Osteocyte (in vitro differentiated cells): Measurements from ENCODE around the gene TRPC3. TPM values are rescaled to one million over a fixed set of nuclear protein-coding genes. Genes with fewer than 3 reads are reported as not detected.

Experiments used
- DNase-seq: peaks from one replicate; pipeline ENCODE4 v3.0.0; 2021; ENCODE audit warnings: mixed read lengths; ENCODE audit not compliant: unreplicated experiment; ENCODE audit errors: extremely low spot score
- H3K27ac Mint-ChIP-seq: one replicate; pipeline ENCODE4 v1.8.0; 2021; ENCODE audit warnings: mild to moderate bottlenecking, mixed read lengths; ENCODE audit not compliant: unreplicated experiment
- H3K27me3 Mint-ChIP-seq: one replicate; pipeline ENCODE4 v1.8.0; 2021; ENCODE audit warnings: mixed read lengths; ENCODE audit not compliant: unreplicated experiment
- H3K36me3 Mint-ChIP-seq: one replicate; pipeline ENCODE4 v1.8.0; 2021; ENCODE audit warnings: mixed read lengths; ENCODE audit not compliant: unreplicated experiment
- H3K4me1 Mint-ChIP-seq: one replicate; pipeline ENCODE4 v1.8.0; 2021; ENCODE audit warnings: mixed read lengths; ENCODE audit not compliant: unreplicated experiment
- H3K4me3 Mint-ChIP-seq: one replicate; pipeline ENCODE4 v1.8.0; 2021; ENCODE audit warnings: mild to moderate bottlenecking, moderate library complexity, mixed read lengths; ENCODE audit not compliant: unreplicated experiment
- H3K9me3 Mint-ChIP-seq: one replicate; pipeline ENCODE4 v1.8.0; 2021; ENCODE audit warnings: mixed read lengths; ENCODE audit not compliant: unreplicated experiment
- total RNA-seq: library from RNA; stranded (reverse); gene quantifications from 2 replicates; pipeline ENCODE4 v1.2.1, GENCODE V29; 2021
- TF ChIP-seq, protein P1 (sequence below): fragments of 200-600 bp; sonication (generic); IDR thresholded peaks from 2 replicates; pipeline ENCODE4 v1.5.0; 2021; ENCODE audit warnings: antibody characterized with exemption, mild to moderate bottlenecking, moderate library complexity

Gene TRPC3
- total RNA-seq, 1 donor from 2014 or later, result 0.67 TPM

DNA sequence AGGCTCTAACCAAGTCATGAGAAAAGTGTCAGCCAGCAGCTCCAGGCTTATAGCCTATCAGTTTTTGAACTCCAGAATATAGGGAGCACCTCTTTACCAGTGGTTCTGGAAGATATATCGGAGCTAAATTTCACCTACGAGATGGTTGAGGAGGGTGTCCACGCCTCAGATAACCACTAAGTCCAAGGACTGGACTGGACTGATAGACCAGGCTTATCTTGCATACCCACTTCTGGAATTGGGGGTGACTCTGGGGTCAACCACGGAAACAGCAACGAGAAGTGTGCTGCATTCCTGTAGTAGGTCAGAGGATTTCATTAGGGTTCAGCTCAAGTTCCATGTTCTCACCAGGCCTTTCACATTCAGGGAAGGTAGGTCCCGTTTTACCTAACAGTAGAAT lies 38.6 kb upstream of the TRPC3 start:
- TF ChIP-seq, protein P1, sequence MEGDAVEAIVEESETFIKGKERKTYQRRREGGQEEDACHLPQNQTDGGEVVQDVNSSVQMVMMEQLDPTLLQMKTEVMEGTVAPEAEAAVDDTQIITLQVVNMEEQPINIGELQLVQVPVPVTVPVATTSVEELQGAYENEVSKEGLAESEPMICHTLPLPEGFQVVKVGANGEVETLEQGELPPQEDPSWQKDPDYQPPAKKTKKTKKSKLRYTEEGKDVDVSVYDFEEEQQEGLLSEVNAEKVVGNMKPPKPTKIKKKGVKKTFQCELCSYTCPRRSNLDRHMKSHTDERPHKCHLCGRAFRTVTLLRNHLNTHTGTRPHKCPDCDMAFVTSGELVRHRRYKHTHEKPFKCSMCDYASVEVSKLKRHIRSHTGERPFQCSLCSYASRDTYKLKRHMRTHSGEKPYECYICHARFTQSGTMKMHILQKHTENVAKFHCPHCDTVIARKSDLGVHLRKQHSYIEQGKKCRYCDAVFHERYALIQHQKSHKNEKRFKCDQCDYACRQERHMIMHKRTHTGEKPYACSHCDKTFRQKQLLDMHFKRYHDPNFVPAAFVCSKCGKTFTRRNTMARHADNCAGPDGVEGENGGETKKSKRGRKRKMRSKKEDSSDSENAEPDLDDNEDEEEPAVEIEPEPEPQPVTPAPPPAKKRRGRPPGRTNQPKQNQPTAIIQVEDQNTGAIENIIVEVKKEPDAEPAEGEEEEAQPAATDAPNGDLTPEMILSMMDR, result no peak
- Mint-ChIP-seq H3K4me3 (no peak overlapping the region), H3K27ac (no peak overlapping the region), H3K9me3 (no peaks in the 10 kb centered on the region), H3K36me3 (no peaks in the 10 kb centered on the region), H3K27me3 (peaks cover 71% of the 10 kb centered on the region), H3K4me1 (no peaks in the 10 kb centered on the region)
- no peak for DNase-seq

DNA sequence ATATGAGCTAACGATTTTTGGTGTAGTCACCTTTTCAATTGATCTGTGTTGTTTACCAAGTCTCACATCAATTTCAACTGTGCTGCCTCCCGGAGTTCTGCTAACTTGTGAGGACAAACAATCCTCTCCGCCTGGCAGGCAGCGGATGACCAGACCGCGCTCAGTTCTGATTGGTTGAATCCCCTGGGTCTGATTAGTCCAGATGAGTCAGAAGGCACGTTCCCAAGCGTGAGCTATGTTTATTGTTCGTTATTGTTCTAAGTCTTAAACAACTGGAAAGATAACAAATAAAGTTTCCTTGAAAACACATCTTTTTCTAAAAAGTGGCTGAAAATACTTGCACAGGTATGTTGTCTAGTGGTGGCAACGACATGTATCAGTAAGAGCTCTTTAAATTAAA lies 37.9 kb upstream of the TRPC3 start:
- peaks cover 63% of the 10 kb centered on the region for H3K27me3 Mint-ChIP-seq

DNA sequence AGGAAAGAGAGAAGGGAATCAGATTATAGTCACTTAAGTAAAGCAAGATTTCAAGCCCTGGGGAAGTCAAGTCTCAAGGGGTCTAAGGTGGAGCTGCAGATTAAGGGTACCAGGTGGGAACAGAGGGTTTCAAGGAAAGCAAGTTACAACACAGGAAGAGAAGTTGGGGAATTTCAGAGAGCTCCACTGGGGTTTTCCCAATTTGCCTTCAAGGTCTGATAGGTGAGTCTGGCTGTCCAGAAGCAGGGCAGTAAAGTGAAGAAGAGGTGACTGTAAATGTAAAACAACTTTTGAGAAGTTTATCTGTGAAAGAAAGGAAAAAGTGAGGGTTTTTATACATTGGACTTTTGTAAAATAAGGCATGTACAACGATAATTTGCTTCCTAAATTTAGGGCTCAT lies 37.1 kb upstream of the TRPC3 start:
- TF ChIP-seq, protein P1, result no peak
- DNase-seq, result no peak
- no peaks in the 10 kb centered on the region for H3K9me3 Mint-ChIP-seq
- peaks cover 62% of the 10 kb centered on the region for H3K27me3 Mint-ChIP-seq
- no peak overlapping the region for H3K4me3 Mint-ChIP-seq
- no peaks in the 10 kb centered on the region for H3K36me3 Mint-ChIP-seq
- no peaks in the 10 kb centered on the region for H3K4me1 Mint-ChIP-seq
- H3K27ac Mint-ChIP-seq, result no peak overlapping the region

More for the DNA sequence above, 37.9 kb upstream of the TRPC3 start:
- Mint-ChIP-seq H3K9me3 (no peaks in the 10 kb centered on the region), H3K4me1 (no peaks in the 10 kb centered on the region), H3K36me3 (no peaks in the 10 kb centered on the region), H3K27ac (no peak overlapping the region), H3K4me3 (no peak overlapping the region)
- TF ChIP-seq, protein P1, result no peak
- no peak for DNase-seq

DNA sequence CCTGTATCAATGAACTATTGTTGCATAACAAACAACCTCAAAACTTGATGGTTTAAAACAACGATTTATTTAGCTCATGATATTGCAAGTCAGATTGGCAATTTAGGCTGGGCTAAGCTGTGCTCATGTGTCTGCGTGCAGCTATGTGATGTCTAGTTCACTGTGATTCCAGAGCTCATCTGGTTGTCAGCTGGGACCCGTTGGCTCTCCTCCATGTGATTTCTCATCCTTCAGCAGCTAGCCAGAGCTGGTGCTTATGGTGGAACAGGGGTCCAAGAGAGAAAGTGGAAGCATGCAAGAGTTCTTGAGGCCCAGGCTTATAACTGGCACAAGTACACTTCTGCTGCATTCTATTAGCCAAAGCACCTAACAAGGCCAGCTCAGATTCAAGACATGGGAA lies 28.8 kb upstream of the TRPC3 start:
- no peaks in the 10 kb centered on the region for H3K36me3 Mint-ChIP-seq
- DNase-seq, result no peak

DNA sequence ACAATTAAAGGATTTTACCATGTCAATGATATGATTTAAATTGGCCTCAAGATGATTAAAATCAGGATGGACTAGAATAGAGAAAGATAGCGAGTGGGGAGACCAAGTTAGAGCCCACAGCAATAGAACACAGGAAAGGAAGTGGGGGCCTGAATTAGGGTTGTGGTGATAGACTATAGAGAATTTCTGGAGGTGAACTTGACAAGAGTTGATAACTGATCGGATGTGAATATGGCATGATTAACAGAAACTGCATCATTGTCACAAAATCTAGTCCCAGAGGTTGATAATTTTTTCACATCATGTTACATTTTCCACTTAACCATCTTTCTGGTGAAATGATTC lies 26.3 kb upstream of the TRPC3 start:
- Mint-ChIP-seq H3K36me3 (no peaks in the 10 kb centered on the region), H3K9me3 (no peaks in the 10 kb centered on the region), H3K4me3 (no peak overlapping the region), H3K27me3 (peaks cover 49% of the 10 kb centered on the region), H3K4me1 (peaks cover 4% of the 10 kb centered on the region), H3K27ac (no peak overlapping the region)
- TF ChIP-seq, protein P1, result no peak
- DNase-seq, result no peak

More for the DNA sequence above, 28.8 kb upstream of the TRPC3 start:
- H3K4me3 Mint-ChIP-seq, result no peak overlapping the region
- no peaks in the 10 kb centered on the region for H3K9me3 Mint-ChIP-seq
- peaks cover 43% of the 10 kb centered on the region for H3K27me3 Mint-ChIP-seq
- H3K4me1 Mint-ChIP-seq, result peaks cover 4% of the 10 kb centered on the region
- TF ChIP-seq, protein P1, result no peak
- H3K27ac Mint-ChIP-seq, result no peak overlapping the region
